ENCODE results near the gene BCL2. TPM values are rescaled to one million over a fixed set of nuclear protein-coding genes. Genes with fewer than 3 reads are reported as not detected.
"Not testable (repeated sequence)": the region's sequence is repeated elsewhere in the genome, so short reads cannot be mapped to it uniquely, and the experiment has no call there.

BCL2 gene
- total and polyA plus RNA-seq, 9 donors, result 13.7 to 43.9 (median 35.7) TPM

DNA sequence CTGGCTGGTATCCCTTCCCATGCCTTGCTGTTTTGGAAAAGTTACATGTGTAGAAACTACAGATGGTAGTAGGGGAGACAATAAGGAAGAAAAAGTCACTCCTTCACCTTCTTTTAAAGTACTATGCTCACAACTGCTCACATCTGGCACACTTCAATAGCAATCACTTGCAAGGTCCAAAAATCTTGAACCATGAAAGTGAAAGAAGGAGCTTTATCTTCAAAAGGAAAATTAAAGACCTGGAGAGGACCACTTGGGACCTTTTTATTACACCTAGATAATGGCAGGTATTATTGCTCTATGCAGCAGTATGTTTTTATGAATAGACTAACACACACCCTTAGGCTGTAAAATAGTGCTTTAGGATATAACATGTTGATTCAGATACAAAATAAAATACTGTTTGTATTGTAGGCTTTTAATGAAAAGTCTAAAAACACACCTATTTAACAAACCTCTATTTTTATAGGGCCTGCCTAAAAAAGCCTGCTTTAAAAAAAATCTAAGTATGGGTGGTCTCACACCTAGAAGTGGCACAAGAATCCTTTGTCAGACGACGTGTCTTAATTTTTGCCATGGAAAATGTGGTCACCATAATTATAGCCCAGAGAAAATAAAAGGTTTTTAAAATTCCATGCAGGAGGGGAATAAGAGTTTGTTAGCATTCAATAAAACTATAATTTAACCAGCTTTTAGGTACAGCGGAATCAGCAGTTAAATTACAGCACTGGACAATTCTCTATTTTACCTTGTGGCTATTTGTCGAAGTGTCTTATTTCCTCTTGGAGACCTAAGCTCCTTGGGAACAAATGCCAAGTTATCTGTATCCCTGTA lies 124.0 kb downstream of the BCL2 start:
- intact Hi-C loops (cut with DNase I), result no loop called here
- TF ChIP-seq EP300 (IDR thresholded peaks at IDR 0.05) (no peak), POLR2A (IDR thresholded peaks at IDR 0.05) (no peak)
- TF ChIP-seq, protein P1, sequence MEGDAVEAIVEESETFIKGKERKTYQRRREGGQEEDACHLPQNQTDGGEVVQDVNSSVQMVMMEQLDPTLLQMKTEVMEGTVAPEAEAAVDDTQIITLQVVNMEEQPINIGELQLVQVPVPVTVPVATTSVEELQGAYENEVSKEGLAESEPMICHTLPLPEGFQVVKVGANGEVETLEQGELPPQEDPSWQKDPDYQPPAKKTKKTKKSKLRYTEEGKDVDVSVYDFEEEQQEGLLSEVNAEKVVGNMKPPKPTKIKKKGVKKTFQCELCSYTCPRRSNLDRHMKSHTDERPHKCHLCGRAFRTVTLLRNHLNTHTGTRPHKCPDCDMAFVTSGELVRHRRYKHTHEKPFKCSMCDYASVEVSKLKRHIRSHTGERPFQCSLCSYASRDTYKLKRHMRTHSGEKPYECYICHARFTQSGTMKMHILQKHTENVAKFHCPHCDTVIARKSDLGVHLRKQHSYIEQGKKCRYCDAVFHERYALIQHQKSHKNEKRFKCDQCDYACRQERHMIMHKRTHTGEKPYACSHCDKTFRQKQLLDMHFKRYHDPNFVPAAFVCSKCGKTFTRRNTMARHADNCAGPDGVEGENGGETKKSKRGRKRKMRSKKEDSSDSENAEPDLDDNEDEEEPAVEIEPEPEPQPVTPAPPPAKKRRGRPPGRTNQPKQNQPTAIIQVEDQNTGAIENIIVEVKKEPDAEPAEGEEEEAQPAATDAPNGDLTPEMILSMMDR (IDR thresholded peaks at IDR 0.05), result no peak
- DNase-seq, result no peak
- H3K36me3 ChIP-seq, result no peaks in the 10 kb centered on the region
- H3K4me3 ChIP-seq, result no peak overlapping the region
- H3K4me1 ChIP-seq (ENCODE audit: insufficient read depth), result peaks cover 11% of the 10 kb centered on the region
- H3K9me3 ChIP-seq, result no peaks in the 10 kb centered on the region
- WGBS, 3 donors, result 80 to 95% (median 95%) methylated on average over 4 of the region's 4 CpGs
- no peaks in the 10 kb centered on the region for H3K27me3 ChIP-seq
- no peak overlapping the region for H3K27ac ChIP-seq

DNA sequence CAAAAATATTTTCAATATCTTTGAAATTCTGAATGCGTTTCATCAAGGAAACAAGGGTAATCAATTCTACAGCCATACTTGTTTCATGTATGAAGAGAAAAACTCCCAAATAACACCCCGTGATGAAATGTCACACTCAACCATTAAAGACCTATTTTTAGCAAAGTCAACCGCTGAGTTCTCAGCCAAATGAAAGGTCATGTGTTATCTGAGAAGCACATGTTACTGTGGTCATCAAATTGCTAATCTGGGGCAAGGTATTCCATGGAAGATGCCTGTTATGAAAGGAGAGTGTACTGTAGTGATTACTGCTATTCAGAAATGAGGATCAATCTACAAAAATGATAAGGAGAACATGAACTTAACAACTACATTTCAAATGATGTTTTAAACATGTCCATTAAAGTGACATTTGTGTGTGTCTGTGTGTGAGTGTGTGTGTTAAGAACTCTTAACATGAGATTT lies 126.7 kb downstream of the BCL2 start:
- DNase-seq, result no peak
- H3K9me3 ChIP-seq, result no peaks in the 10 kb centered on the region
- H3K27ac ChIP-seq, result no peak overlapping the region
- intact Hi-C loops (cut with DNase I), result no loop called here
- 73 to 78% (median 76%) methylated on average over 3 of the region's 3 CpGs for WGBS, 3 donors
- H3K27me3 ChIP-seq, result no peaks in the 10 kb centered on the region
- TF ChIP-seq EP300 (IDR thresholded peaks at IDR 0.05) (no peak), POLR2A (IDR thresholded peaks at IDR 0.05) (no peak)
- TF ChIP-seq, protein P1 (IDR thresholded peaks at IDR 0.05), result no peak
- peaks cover under 1% of the 10 kb centered on the region for H3K4me1 ChIP-seq (ENCODE audit: insufficient read depth)
- no peaks in the 10 kb centered on the region for H3K36me3 ChIP-seq
- H3K4me3 ChIP-seq, result no peak overlapping the region

DNA sequence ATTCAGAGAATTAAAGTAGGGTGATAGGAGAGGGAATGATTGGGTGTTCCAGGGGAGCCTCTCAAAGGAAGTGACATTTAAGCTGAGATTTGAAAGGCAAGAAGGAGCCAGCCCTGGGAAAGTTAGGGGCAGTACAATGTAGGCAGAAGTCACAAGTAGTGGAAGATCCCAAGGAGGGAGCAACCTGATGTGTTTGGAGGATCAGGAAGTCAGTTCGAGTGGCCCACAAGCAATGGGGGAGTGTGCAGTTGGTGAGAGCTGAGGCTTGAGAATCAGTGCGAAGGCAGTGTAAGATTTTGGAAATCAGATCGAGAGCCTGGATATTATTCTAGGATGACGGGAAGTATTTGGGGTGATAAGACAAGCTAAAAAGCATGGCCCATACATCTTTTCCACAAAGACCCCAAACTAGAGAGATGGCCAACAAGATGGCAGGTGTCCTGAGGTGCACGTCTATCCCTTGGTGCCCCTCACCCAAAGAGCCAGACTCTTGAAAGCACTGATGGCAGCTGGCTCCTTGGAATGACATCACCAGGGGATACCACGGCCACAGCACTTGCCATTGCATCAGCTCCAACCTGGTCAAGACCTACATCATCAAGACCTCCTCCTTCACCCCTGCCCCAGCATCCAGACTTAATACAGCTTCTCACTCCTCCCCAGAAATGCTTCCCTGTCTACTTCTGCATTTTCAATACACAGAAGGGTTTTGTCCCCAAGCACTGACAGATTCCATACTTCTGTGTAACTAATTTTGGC lies 127.3 kb downstream of the BCL2 start:
- Histone ChIP-seq H3K4me1 (ENCODE audit: insufficient read depth) (peaks cover 3% of the 10 kb centered on the region), H3K4me3 (no peak overlapping the region), H3K27me3 (no peaks in the 10 kb centered on the region), H3K27ac (no peak overlapping the region), H3K36me3 (no peaks in the 10 kb centered on the region), H3K9me3 (no peaks in the 10 kb centered on the region)
- 93 to 96% (median 95%) methylated on average over 6 of the region's 6 CpGs for WGBS, 3 donors
- DNase-seq, result no peak
- intact Hi-C loops (cut with DNase I), result no loop called here
- TF ChIP-seq EP300 (IDR thresholded peaks at IDR 0.05), result no peak
- TF ChIP-seq, protein P1 (IDR thresholded peaks at IDR 0.05), result no peak
- TF ChIP-seq POLR2A (IDR thresholded peaks at IDR 0.05), result no peak

DNA sequence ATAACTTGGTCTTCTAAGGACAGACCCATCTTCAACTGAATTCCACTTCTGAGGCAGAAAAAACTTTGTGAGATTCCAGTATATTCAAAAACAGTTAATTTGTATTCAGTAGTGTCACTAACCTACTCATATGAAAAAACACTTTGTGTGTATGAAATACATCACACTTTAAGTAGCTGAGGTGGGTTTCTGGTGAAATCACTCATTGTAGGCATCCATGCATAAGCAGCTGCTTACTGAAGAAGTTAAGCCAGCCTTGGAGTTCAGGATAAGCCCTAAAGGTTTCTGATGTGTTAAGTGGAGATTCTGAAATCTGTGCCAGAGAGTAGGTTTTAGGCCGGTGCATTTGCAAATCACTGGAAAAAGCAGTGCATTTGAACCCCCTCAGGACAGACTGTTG lies 128.2 kb downstream of the BCL2 start:
- no peak for DNase-seq
- no peaks in the 10 kb centered on the region for H3K9me3 ChIP-seq
- H3K27ac ChIP-seq, result no peak overlapping the region
- H3K4me1 ChIP-seq (ENCODE audit: insufficient read depth), result peaks cover 4% of the 10 kb centered on the region
- 71 to 74% (median 73%) methylated on average over 1 of the region's 1 CpG for WGBS, 3 donors
- H3K36me3 ChIP-seq, result no peaks in the 10 kb centered on the region
- no peaks in the 10 kb centered on the region for H3K27me3 ChIP-seq
- no peak for TF ChIP-seq EP300 (IDR thresholded peaks at IDR 0.05)
- no peak for TF ChIP-seq POLR2A (IDR thresholded peaks at IDR 0.05)
- TF ChIP-seq, protein P1 (IDR thresholded peaks at IDR 0.05), result no peak
- intact Hi-C loops (cut with DNase I), result no loop called here
- no peak overlapping the region for H3K4me3 ChIP-seq

DNA sequence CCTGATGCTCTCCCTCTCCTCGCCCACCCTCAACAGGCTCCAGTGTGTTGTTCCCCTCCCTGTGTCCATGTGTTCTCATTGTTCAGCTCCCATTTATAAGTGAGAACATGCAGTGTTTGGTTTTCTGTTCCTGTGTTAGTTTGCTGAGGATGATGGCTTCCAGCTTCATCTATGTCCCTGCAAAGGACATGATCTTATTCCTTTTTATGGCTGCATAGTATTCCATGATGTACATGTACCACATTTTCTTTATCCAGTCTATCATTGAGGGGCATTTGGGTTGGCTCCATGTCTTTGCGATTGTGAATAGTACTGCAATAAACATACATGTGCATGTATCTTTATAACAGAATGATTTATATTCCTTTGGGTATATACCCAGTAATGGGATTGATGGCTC lies 128.7 kb downstream of the BCL2 start:
- intact Hi-C loops (cut with DNase I); H3K4me3 ChIP-seq; H3K4me1 ChIP-seq (ENCODE audit: insufficient read depth); H3K9me3 ChIP-seq; H3K27ac ChIP-seq; H3K27me3 ChIP-seq; H3K36me3 ChIP-seq; DNase-seq: not testable (repeated sequence)
- WGBS, 3 donors, result 96 to 100% (median 97%) methylated on average over 2 of the region's 2 CpGs

Measured in ovary (tissue), 9 donors.